ENCODE measurements around the gene KRT83. TPM values are rescaled to one million over a fixed set of nuclear protein-coding genes. Genes with fewer than 3 reads are reported as not detected.

Gene KRT83
- total RNA-seq, 1 donor from 2014 or later, result not detected

GRCh38 chr12:52298677-52299190 lies 22.5 kb downstream of the KRT83 start:
- Histone ChIP-seq H3K36me3 (ENCODE audit: control insufficient read depth, insufficient read depth, low read length) (no peaks in the 10 kb centered on the region), H3K27me3 (ENCODE audit: control insufficient read depth, insufficient read depth, low read length) (peaks cover 4% of the 10 kb centered on the region), H3K4me3 (ENCODE audit: low read depth, low read length) (no peak overlapping the region)
- no peak for FAIRE-seq
- DNase-seq (ENCODE audit: low read depth), result no peak
- no peak for TF ChIP-seq CTCF (IDR thresholded peaks at IDR 0.05; ENCODE audit: insufficient read depth, low read length, severe bottlenecking)

GRCh38 chr12:52296572-52297215 lies 24.5 kb downstream of the KRT83 start:
- no peak overlapping the region for H3K4me3 ChIP-seq (ENCODE audit: low read depth, low read length)

GRCh38 chr12:52295663-52296062 lies 25.5 kb downstream of the KRT83 start:
- DNase-seq (ENCODE audit: low read depth), result no peak
- peaks cover 4% of the 10 kb centered on the region for H3K27me3 ChIP-seq (ENCODE audit: control insufficient read depth, insufficient read depth, low read length)

More at GRCh38 chr12:52296572-52297215, 24.5 kb downstream of the KRT83 start:
- no peak for FAIRE-seq
- no peak for TF ChIP-seq CTCF (IDR thresholded peaks at IDR 0.05; ENCODE audit: insufficient read depth, low read length, severe bottlenecking)
- peaks cover 4% of the 10 kb centered on the region for H3K27me3 ChIP-seq (ENCODE audit: control insufficient read depth, insufficient read depth, low read length)
- DNase-seq (ENCODE audit: low read depth), result no peak
- H3K36me3 ChIP-seq (ENCODE audit: control insufficient read depth, insufficient read depth, low read length), result no peaks in the 10 kb centered on the region

GRCh38 chr12:52294803-52295202 lies 26.4 kb downstream of the KRT83 start:
- H3K4me3 ChIP-seq (ENCODE audit: low read depth, low read length), result no peak overlapping the region
- FAIRE-seq (no peak), DNase-seq (ENCODE audit: low read depth) (no peak)
- no peaks in the 10 kb centered on the region for H3K36me3 ChIP-seq (ENCODE audit: control insufficient read depth, insufficient read depth, low read length)
- no peak for TF ChIP-seq CTCF (IDR thresholded peaks at IDR 0.05; ENCODE audit: insufficient read depth, low read length, severe bottlenecking)
- peaks cover 2% of the 10 kb centered on the region for H3K27me3 ChIP-seq (ENCODE audit: control insufficient read depth, insufficient read depth, low read length)

More at GRCh38 chr12:52295663-52296062, 25.5 kb downstream of the KRT83 start:
- no peak overlapping the region for H3K4me3 ChIP-seq (ENCODE audit: low read depth, low read length)
- no peaks in the 10 kb centered on the region for H3K36me3 ChIP-seq (ENCODE audit: control insufficient read depth, insufficient read depth, low read length)
- FAIRE-seq, result no peak
- no peak for TF ChIP-seq CTCF (IDR thresholded peaks at IDR 0.05; ENCODE audit: insufficient read depth, low read length, severe bottlenecking)

GRCh38 chr12:52293926-52294325 lies 27.3 kb downstream of the KRT83 start:
- no peak for FAIRE-seq
- peaks cover 2% of the 10 kb centered on the region for H3K27me3 ChIP-seq (ENCODE audit: control insufficient read depth, insufficient read depth, low read length)
- no peaks in the 10 kb centered on the region for H3K36me3 ChIP-seq (ENCODE audit: control insufficient read depth, insufficient read depth, low read length)
- no peak overlapping the region for H3K4me3 ChIP-seq (ENCODE audit: low read depth, low read length)
- no peak for TF ChIP-seq CTCF (IDR thresholded peaks at IDR 0.05; ENCODE audit: insufficient read depth, low read length, severe bottlenecking)
- no peak for DNase-seq (ENCODE audit: low read depth)

Data from bronchial epithelial cell (primary cell).